D721Med (cell line): Measurements from ENCODE around the gene EXTL2.

Experiments
- DNase-seq: peaks from one replicate; pipeline ENCODE4 v3.0.0; 2011; ENCODE audit warnings: low spot score; ENCODE audit not compliant: insufficient read length
- FAIRE-seq: peaks from 2 replicates; lab custom pipeline; 2011; peaks lifted over from hg19 to GRCh38; lab: Jason Lieb, UNC
- CTCF ChIP-seq: IDR thresholded peaks from 2 replicates; pipeline ENCODE4 v1.5.1; 2012; ENCODE audit warnings: mild to moderate bottlenecking, control low read depth; ENCODE audit not compliant: insufficient read depth; ENCODE audit errors: missing control alignments

The EXTL2 gene

GRCh38 chr1:100883963-100884362, 10.7 kb downstream of the EXTL2 start:
- FAIRE-seq (no peak), DNase-seq (no peak)
- TF ChIP-seq CTCF: no peak

- DNase-seq (no peak), FAIRE-seq (no peak)
- TF ChIP-seq CTCF: no peak
Observed at GRCh38 chr1:100882698-100883097, 11.9 kb downstream of the EXTL2 start.

GRCh38 chr1:100881687-100882086, 13.0 kb downstream of the EXTL2 start:
- no peak for TF ChIP-seq CTCF
- FAIRE-seq: no peak
- no peak for DNase-seq

GRCh38 chr1:100879422-100879821, 15.2 kb downstream of the EXTL2 start:
- TF ChIP-seq CTCF: no peak
- no peak for DNase-seq
- FAIRE-seq: no peak

- FAIRE-seq (no peak), DNase-seq (no peak)
- TF ChIP-seq CTCF: no peak
Observed at GRCh38 chr1:100876291-100876690, 18.4 kb downstream of the EXTL2 start.

- FAIRE-seq: no peak
- no peak for DNase-seq
- no peak for TF ChIP-seq CTCF
Observed at GRCh38 chr1:100875228-100875627, 19.4 kb downstream of the EXTL2 start.

GRCh38 chr1:100874433-100874832, 20.2 kb downstream of the EXTL2 start:
- FAIRE-seq (no peak), DNase-seq (no peak)
- TF ChIP-seq CTCF: no peak
